ENCODE measurements around the gene VEGFA. TPM values are rescaled to one million over a fixed set of nuclear protein-coding genes. Genes with fewer than 3 reads are reported as not detected.

Gene VEGFA
- total RNA-seq, 2 donors from 2014 or later, result 127 to 335 TPM

- Histone ChIP-seq H3K27me3 (replicated peaks; ENCODE audit: insufficient read depth) (no peaks in the 10 kb centered on the region), H3K4me3 (no peak overlapping the region), H3K27ac (no peak overlapping the region), H3K36me3 (no peaks in the 10 kb centered on the region), H3K4me1 (replicated peaks) (no peaks in the 10 kb centered on the region), H3K9me3 (no peaks in the 10 kb centered on the region)
- TF ChIP-seq, protein P1, sequence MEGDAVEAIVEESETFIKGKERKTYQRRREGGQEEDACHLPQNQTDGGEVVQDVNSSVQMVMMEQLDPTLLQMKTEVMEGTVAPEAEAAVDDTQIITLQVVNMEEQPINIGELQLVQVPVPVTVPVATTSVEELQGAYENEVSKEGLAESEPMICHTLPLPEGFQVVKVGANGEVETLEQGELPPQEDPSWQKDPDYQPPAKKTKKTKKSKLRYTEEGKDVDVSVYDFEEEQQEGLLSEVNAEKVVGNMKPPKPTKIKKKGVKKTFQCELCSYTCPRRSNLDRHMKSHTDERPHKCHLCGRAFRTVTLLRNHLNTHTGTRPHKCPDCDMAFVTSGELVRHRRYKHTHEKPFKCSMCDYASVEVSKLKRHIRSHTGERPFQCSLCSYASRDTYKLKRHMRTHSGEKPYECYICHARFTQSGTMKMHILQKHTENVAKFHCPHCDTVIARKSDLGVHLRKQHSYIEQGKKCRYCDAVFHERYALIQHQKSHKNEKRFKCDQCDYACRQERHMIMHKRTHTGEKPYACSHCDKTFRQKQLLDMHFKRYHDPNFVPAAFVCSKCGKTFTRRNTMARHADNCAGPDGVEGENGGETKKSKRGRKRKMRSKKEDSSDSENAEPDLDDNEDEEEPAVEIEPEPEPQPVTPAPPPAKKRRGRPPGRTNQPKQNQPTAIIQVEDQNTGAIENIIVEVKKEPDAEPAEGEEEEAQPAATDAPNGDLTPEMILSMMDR (IDR thresholded peaks at IDR 0.05), result no peak
- no peak for TF ChIP-seq POLR2AphosphoS5 (IDR thresholded peaks at IDR 0.05)
- no peak for TF ChIP-seq POLR2A (IDR thresholded peaks at IDR 0.05)
- intact Hi-C loops (cut with DNase I), result no loop called here
- 77% methylated on average over 8 of the region's 8 CpGs for WGBS
- DNase-seq (ENCODE audit: low spot score), result no peak
Measured at GRCh38 chr6:43835872-43836419, 65.9 kb downstream of the VEGFA start.

Small RNA genes lying within 50 kb of the gene (small RNA-seq; reads per million reads assigned to genes)
- gene AL136131.3, result 0 reads per million in 2 donors

Other genes starting within 250 kb of the VEGFA start
- gene XPO5, start 194.2 kb upstream of the VEGFA start, total RNA-seq, result 10 to 100 TPM; 17.9 to 33.3 TPM
- gene POLH, start 194.0 kb upstream of the VEGFA start, total RNA-seq, result 10 to 100 TPM in 1 of 2 donors, 1 to 10 TPM in 1; 9.2 to 11.8 TPM
- 10 to 100 TPM; 22.4 to 54.9 TPM for gene GTPBP2, start 140.9 kb upstream of the VEGFA start, total RNA-seq
- gene MAD2L1BP, start 134.4 kb upstream of the VEGFA start, total RNA-seq, result 10 to 100 TPM; 24.9 to 46.8 TPM
- 1 to 10 TPM in 1 of 2 donors, under 1 TPM in 1; 0.23 to 1.9 TPM for gene RSPH9, start 125.2 kb upstream of the VEGFA start, total RNA-seq
- gene MRPS18A, start 82.4 kb upstream of the VEGFA start, total RNA-seq, result 10 to 100 TPM; 56.6 to 56.9 TPM